GM12878 (cell line): ENCODE data around the gene SNRPD2. TPM values are rescaled to one million over a fixed set of nuclear protein-coding genes. Genes with fewer than 3 reads are reported as not detected.

Experiments used
- ATAC-seq: fragments of 200-7000 bp; cut with Tn5 transposase; 3 replicates; pipeline ENCODE4 v1.9.1; 2020; ENCODE audit warnings: mild to moderate bottlenecking, moderate library complexity
- BruUV-seq: library from RNA; stranded (reverse); fragments of 400-500 nt; replicated peaks from 2 replicates; lab custom pipeline; 2021; lab: Mats Ljungman, UMichigan
- CTCF ChIA-PET: fragments of 300-600 bp; sonication (Branson Sonifier 250); formaldehyde crosslinking; extraction: SDS; loops from one replicate; lab custom pipeline; 2021; ENCODE audit warnings: inconsistent platforms; lab: Yijun Ruan, JAX
- POLR2A ChIA-PET: fragments of 350-600 bp; formaldehyde crosslinking; extraction: SDS; loops from one replicate; lab custom pipeline; 2021; ENCODE audit warnings: inconsistent platforms; lab: Charles Lee
- RAD21 ChIA-PET: fragments of 300-600 bp; sonication (Branson Sonifier 250); formaldehyde crosslinking; loops from one replicate; lab custom pipeline; 2023; ENCODE audit warnings: antibody characterized with exemption; ENCODE audit not compliant: unreplicated experiment; lab: Charles Lee
- SMC1A ChIA-PET: fragments of 300-600 bp; sonication (Branson Sonifier 250); formaldehyde crosslinking; loops from one replicate; lab custom pipeline; 2023; ENCODE audit not compliant: unreplicated experiment, uncharacterized antibody; lab: Charles Lee
- DNase-seq: peaks from one replicate; pipeline ENCODE4 v3.0.0-alpha.2; 2011; ENCODE audit warnings: low read depth, low spot score
- FAIRE-seq: peaks from 3 replicates; lab custom pipeline; 2011; peaks lifted over from hg19 to GRCh38; lab: Jason Lieb, UNC
- H2AFZ ChIP-seq: 2 replicates; pipeline ENCODE4 v1.6.0; 2011; ENCODE audit warnings: low read depth, low read length, control low read depth; ENCODE audit not compliant: control insufficient read depth
- H3K27ac ChIP-seq: 2 replicates; pipeline ENCODE4 v1.5.1; 2011; ENCODE audit warnings: control low read depth; ENCODE audit not compliant: control insufficient read depth, insufficient read depth
- H3K27me3 ChIP-seq, 2 experiments: replicated peaks in 1 of 2; 2 replicates each; pipeline versions ENCODE4 v1.6.0 to v1.6.1; 2011; ENCODE audit warnings: low read length in 1 of 2; ENCODE audit not compliant: control insufficient read depth in 2 of 2, insufficient read depth in 2 of 2
- H3K36me3 ChIP-seq, 2 experiments: 2 replicates each; pipeline ENCODE4 v1.5.1; 2011; ENCODE audit warnings: low read length in 1 of 2; ENCODE audit not compliant: control insufficient read depth in 2 of 2, insufficient read depth in 2 of 2
- H3K4me1 ChIP-seq: 2 replicates; pipeline ENCODE4 v1.6.1; 2011; ENCODE audit warnings: mild to moderate bottlenecking, low read length, moderate library complexity, mixed read lengths; ENCODE audit not compliant: control insufficient read depth, insufficient read depth
- H3K4me2 ChIP-seq: 2 replicates; pipeline ENCODE4 v1.6.0; 2011; ENCODE audit warnings: control low read depth; ENCODE audit not compliant: control insufficient read depth, insufficient read depth
- H3K4me3 ChIP-seq: fragments of 200-600 bp; sonication (generic); 2 replicates; pipeline ENCODE4 v1.5.1; 2016
- H3K79me2 ChIP-seq: 2 replicates; pipeline ENCODE4 v1.6.0; 2011; ENCODE audit warnings: low read length; ENCODE audit not compliant: control insufficient read depth, insufficient read depth
- H3K9ac ChIP-seq: 2 replicates; pipeline ENCODE4 v1.8.0; 2011; ENCODE audit warnings: low read length, control low read depth, mixed read lengths; ENCODE audit not compliant: control insufficient read depth, insufficient read depth
- H3K9me3 ChIP-seq: replicated peaks from 3 replicates; pipeline ENCODE4 v1.5.1; 2011; ENCODE audit warnings: mild to moderate bottlenecking, low read length; ENCODE audit not compliant: control insufficient read depth, insufficient read depth
- H4K20me1 ChIP-seq: 2 replicates; pipeline ENCODE4 v1.6.0; 2011; ENCODE audit not compliant: control insufficient read depth, insufficient read depth
- MYB ChIP-seq: fragments of 150-350 bp; IDR thresholded peaks from 2 replicates; pipeline ENCODE4 v1.6.1; 2014; ENCODE audit warnings: mild to moderate bottlenecking, low read depth, low read length, borderline replicate concordance
- NBN ChIP-seq: fragments of 450-650 bp; IDR thresholded peaks from 2 replicates; pipeline ENCODE4 v1.6.1; 2016
- SIN3A ChIP-seq: IDR thresholded peaks from 2 replicates; pipeline ENCODE4 v1.6.1; 2012; ENCODE audit warnings: low read depth, low read length, improper control_type of control experiment
- SMAD1 ChIP-seq: fragments of 450-650 bp; IDR thresholded peaks from 2 replicates; pipeline ENCODE4 v1.6.1; 2018; ENCODE audit warnings: mild to moderate bottlenecking, low read depth; ENCODE audit not compliant: partially characterized antibody
- TBL1XR1 ChIP-seq: IDR thresholded peaks from 2 replicates; pipeline ENCODE4 v1.6.1; 2012; ENCODE audit warnings: low read depth, low read length, improper control_type of control experiment
- ZNF207 ChIP-seq: fragments of 450-650 bp; IDR thresholded peaks from 2 replicates; pipeline ENCODE4 v1.6.1; 2014; ENCODE audit warnings: antibody characterized with exemption, mild to moderate bottlenecking, borderline replicate concordance
- WGBS: methylation state at CpG from one replicate; pipeline ENCODE4 v1.1.6; 2016; ENCODE audit warnings: low lambda C conversion rate; ENCODE audit not compliant: insufficient replicate concordance, insufficient coverage; ENCODE audit errors: missing lambda C conversion rate; 5-methylcytosine and 5-hydroxymethylcytosine counted together
- in situ Hi-C: fragments of 300-500 bp; cut with MboI; formaldehyde crosslinking; loops from 9 replicates; pipeline ENCODE4 v1.14.3; 2018; ENCODE audit warnings: mixed read lengths
- intact Hi-C: fragments of 100-400 bp; cut with micrococcal nuclease; formaldehyde crosslinking; loops from one replicate; pipeline ENCODE4 v1.14.2; 2022; ENCODE audit not compliant: unreplicated experiment
- polyA plus RNA-seq, 11 experiments: library from polyadenylated mRNA; depleted of rRNA in 4 of 11; unstranded in 6 of 11; stranded (reverse) in 5 of 11; fragments of >200 nt; fragmentation: Nextera tagmentation in 4 of 11; fragmentation: Illumina TruSeq in 1 of 11; extraction: Ambion mirVana in 4 of 11; extraction: Trizol in 1 of 11; gene quantifications; 1 replicate in 1 of 11; 2 replicates in 10 of 11; pipeline versions ENCODE4 v1.2.1 to v1.2.3, GENCODE V29; 2011 to 2016; ENCODE audit warnings: inconsistent platforms in 2 of 11, missing spikeins in 2 of 11, low read depth in 1 of 11
- total RNA-seq, 4 experiments: library from RNA; depleted of rRNA in 3 of 4; stranded (reverse); fragments of >200 nt in 3 of 4; fragmentation: Illumina TruSeq in 1 of 4; extraction: Trizol in 1 of 4; gene quantifications; 2 replicates each; pipeline versions ENCODE4 v1.2.1 to v1.2.3, GENCODE V29; 2013 to 2021
- TF ChIP-seq, protein P1 (sequence below): fragments of 450-650 bp; IDR thresholded peaks from 2 replicates; pipeline ENCODE4 v1.6.1; 2017; ENCODE audit warnings: mild to moderate bottlenecking, moderate library complexity
- TF ChIP-seq, protein P2 (sequence below): fragments of 450-650 bp; IDR thresholded peaks from 2 replicates; pipeline ENCODE4 v1.6.1; 2017; ENCODE audit warnings: antibody characterized with exemption, mild to moderate bottlenecking, moderate library complexity

The SNRPD2 gene
- total and polyA plus RNA-seq, 10 of the 15 experiments (the other 5 are each of a cell fraction or from before 2014, with no cell fraction given) = 526 to 3,621 (median 951) TPM

DNA sequence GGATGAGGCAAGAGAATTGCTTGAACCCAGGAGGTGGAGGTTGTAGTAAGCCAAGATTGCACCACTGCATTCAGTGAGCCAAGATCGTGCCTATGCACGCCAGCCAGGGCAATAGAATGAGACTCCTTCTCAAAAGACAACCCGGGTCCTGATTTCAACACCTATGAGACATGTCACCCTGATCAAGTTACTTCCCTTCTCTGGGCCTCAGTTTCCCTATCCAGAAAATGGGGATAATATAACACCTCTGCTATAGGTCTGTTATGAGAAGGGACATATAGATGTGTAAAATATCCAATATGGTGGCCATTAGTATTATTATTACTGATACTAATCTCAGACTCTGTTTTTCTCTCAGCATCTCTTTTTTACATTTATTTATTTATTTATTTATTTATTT lies 36.7 kb downstream of the SNRPD2 start (continued):
- TF ChIP-seq, protein P1, sequence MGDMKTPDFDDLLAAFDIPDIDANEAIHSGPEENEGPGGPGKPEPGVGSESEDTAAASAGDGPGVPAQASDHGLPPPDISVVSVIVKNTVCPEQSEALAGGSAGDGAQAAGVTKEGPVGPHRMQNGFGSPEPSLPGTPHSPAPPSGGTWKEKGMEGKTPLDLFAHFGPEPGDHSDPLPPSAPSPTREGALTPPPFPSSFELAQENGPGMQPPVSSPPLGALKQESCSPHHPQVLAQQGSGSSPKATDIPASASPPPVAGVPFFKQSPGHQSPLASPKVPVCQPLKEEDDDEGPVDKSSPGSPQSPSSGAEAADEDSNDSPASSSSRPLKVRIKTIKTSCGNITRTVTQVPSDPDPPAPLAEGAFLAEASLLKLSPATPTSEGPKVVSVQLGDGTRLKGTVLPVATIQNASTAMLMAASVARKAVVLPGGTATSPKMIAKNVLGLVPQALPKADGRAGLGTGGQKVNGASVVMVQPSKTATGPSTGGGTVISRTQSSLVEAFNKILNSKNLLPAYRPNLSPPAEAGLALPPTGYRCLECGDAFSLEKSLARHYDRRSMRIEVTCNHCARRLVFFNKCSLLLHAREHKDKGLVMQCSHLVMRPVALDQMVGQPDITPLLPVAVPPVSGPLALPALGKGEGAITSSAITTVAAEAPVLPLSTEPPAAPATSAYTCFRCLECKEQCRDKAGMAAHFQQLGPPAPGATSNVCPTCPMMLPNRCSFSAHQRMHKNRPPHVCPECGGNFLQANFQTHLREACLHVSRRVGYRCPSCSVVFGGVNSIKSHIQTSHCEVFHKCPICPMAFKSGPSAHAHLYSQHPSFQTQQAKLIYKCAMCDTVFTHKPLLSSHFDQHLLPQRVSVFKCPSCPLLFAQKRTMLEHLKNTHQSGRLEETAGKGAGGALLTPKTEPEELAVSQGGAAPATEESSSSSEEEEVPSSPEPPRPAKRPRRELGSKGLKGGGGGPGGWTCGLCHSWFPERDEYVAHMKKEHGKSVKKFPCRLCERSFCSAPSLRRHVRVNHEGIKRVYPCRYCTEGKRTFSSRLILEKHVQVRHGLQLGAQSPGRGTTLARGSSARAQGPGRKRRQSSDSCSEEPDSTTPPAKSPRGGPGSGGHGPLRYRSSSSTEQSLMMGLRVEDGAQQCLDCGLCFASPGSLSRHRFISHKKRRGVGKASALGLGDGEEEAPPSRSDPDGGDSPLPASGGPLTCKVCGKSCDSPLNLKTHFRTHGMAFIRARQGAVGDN = no peak
- TF ChIP-seq NBN (no peak), SIN3A (no peak), MYB (no peak)

DNA sequence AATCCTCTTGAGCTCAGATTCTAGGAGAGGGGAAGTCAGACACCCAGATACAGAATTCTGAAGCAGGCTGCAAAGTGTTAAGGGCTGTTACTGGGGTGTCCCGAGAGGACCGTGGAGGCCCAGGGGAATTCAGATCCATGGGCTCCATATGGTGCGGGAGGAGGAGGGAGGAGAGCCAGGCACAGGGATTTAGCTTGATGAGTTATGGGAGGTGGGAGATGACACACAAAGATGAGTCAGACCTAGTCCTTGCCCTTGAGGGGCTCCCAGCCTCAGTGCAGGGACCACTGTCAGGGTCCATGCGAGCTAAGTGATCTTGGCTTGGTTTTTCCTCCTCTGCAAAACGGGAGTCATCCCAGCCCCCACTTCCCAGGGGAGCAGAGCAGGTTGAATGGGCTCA lies 38.1 kb downstream of the SNRPD2 start:
- TF ChIP-seq SMAD1 (no peak), TBL1XR1 (no peak), ZNF207 (no peak)
- TF ChIP-seq, protein P2, sequence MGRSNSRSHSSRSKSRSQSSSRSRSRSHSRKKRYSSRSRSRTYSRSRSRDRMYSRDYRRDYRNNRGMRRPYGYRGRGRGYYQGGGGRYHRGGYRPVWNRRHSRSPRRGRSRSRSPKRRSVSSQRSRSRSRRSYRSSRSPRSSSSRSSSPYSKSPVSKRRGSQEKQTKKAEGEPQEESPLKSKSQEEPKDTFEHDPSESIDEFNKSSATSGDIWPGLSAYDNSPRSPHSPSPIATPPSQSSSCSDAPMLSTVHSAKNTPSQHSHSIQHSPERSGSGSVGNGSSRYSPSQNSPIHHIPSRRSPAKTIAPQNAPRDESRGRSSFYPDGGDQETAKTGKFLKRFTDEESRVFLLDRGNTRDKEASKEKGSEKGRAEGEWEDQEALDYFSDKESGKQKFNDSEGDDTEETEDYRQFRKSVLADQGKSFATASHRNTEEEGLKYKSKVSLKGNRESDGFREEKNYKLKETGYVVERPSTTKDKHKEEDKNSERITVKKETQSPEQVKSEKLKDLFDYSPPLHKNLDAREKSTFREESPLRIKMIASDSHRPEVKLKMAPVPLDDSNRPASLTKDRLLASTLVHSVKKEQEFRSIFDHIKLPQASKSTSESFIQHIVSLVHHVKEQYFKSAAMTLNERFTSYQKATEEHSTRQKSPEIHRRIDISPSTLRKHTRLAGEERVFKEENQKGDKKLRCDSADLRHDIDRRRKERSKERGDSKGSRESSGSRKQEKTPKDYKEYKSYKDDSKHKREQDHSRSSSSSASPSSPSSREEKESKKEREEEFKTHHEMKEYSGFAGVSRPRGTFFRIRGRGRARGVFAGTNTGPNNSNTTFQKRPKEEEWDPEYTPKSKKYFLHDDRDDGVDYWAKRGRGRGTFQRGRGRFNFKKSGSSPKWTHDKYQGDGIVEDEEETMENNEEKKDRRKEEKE = no peak
- TF ChIP-seq, all 136 proteins: peak for 0
- Histone ChIP-seq H3K4me2 (no peak overlapping the region), H3K4me3 (no peak overlapping the region), H3K27me3 (no peaks in the 10 kb centered on the region), H3K9me3 (no peaks in the 10 kb centered on the region), H4K20me1 (no peaks in the 10 kb centered on the region), H3K27ac (no peak overlapping the region), H3K4me1 (no peaks in the 10 kb centered on the region), H3K79me2 (no peaks in the 10 kb centered on the region), H2AFZ (no peak overlapping the region), H3K9ac (no peak overlapping the region), H3K36me3 (no peaks in the 10 kb centered on the region)
- ChIA-PET POLR2A (no interaction called here), RAD21 (no interaction called here), SMC1A (no interaction called here), CTCF (interaction anchor here (0.6 to 2.0 kb wide), 2 partner anchors 11 to 186 kb away, joined by 3 to 5 read pairs; partner anchors contain the start of gene FOSB)
- WGBS = 59% methylated on average over 5 of the region's 5 CpGs
- no peak for FAIRE-seq
- no peak for DNase-seq
- intact Hi-C loops (no loop called here), in situ Hi-C loops (no loop called here)
- no TSS peak for BruUV-seq
- no peak for ATAC-seq
